Esophagus muscularis mucosa (tissue), 4 donors: ENCODE measurements around the gene UPF2. TPM values are rescaled to one million over a fixed set of nuclear protein-coding genes. Genes with fewer than 3 reads are reported as not detected.

ENCODE experiments used
- DNase-seq: peaks from one replicate; pipeline ENCODE4 v3.0.0-alpha.2; 2017; ENCODE audit errors: extremely low spot score
- H3K27ac ChIP-seq, 4 donors: fragments of 200-600 bp; sonication (generic); replicated peaks in 1 of 4; 1 replicate in 3 of 4; 2 replicates in 1 of 4; pipeline ENCODE4 v1.5.1; 2016 to 2019; ENCODE audit warnings: mild to moderate bottlenecking in 1 of 4
- H3K27me3 ChIP-seq, 4 donors: fragments of 200-600 bp; sonication (generic); one replicate each; pipeline versions ENCODE4 v1.5.1 to v1.6.0; 2016 to 2019
- H3K36me3 ChIP-seq, 4 donors: fragments of 200-600 bp; sonication (generic); one replicate each; pipeline ENCODE4 v1.5.1; 2016 to 2019
- H3K4me1 ChIP-seq, 4 donors: fragments of 200-600 bp; sonication (generic); one replicate each; pipeline ENCODE4 v1.5.1; 2016 to 2019
- H3K4me3 ChIP-seq, 4 donors: fragments of 200-600 bp; sonication (generic); 1 replicate in 2 of 4; 2 replicates in 2 of 4; pipeline ENCODE4 v1.5.1; 2016 to 2019; ENCODE audit warnings: mild to moderate bottlenecking in 4 of 4, moderate library complexity in 1 of 4
- H3K9me3 ChIP-seq, 4 donors: fragments of 200-600 bp; sonication (generic); 1 replicate in 3 of 4; 2 replicates in 1 of 4; pipeline ENCODE4 v1.5.1; 2016 to 2019
- CTCF ChIP-seq, 3 experiments: fragments of 200-600 bp in 2 of 3; fragments of 450-650 bp in 1 of 3; sonication (generic) in 2 of 3; IDR thresholded peaks; one replicate each; pipeline ENCODE4 v1.5.1; 2017 to 2019; ENCODE audit warnings: antibody characterized with exemption in 3 of 3, mild to moderate bottlenecking in 2 of 3, moderate library complexity in 1 of 3
- EP300 ChIP-seq: sonication (generic); formaldehyde crosslinking; IDR thresholded peaks from one replicate; pipeline ENCODE4 v1.6.1; 2017; ENCODE audit warnings: antibody characterized with exemption
- POLR2A ChIP-seq: fragments of 450-650 bp; IDR thresholded peaks from one replicate; pipeline ENCODE4 v1.6.1; 2017; ENCODE audit warnings: antibody characterized with exemption, moderate library complexity, mild to moderate bottlenecking, low read depth
- POLR2AphosphoS5 ChIP-seq, 2 donors: sonication (generic); formaldehyde crosslinking; IDR thresholded peaks; one replicate each; pipeline ENCODE4 v1.6.1; 2017; ENCODE audit warnings: antibody characterized with exemption in 2 of 2
- WGBS: methylation state at CpG from one replicate; pipeline ENCODE4 v1.1.5; 2018; 5-methylcytosine and 5-hydroxymethylcytosine counted together
- intact Hi-C: fragments of 100-400 bp; cut with DNase I; formaldehyde crosslinking; loops from one replicate; pipeline ENCODE4 v1.15.1; 2023
- total RNA-seq, 4 donors: library from RNA; depleted of rRNA; stranded (reverse); fragments of >200 nt; gene quantifications; one replicate each; pipeline versions ENCODE4 v1.1.0 to v1.2.1, GENCODE V29; 2016

The UPF2 gene
- total RNA-seq, 4 donors from 2014 or later, result 26.0 to 38.6 (median 28.0) TPM

- Histone ChIP-seq H3K4me3 (no peak overlapping the region), H3K4me1 (peaks cover 21 to 23% (median 22%) of the 10 kb centered on the region in 4 donors), H3K9me3 (no peaks in the 10 kb centered on the region), H3K27ac (no peak overlapping the region), H3K36me3 (no peaks in the 10 kb centered on the region), H3K27me3 (no peaks in the 10 kb centered on the region)
- WGBS, result 89% methylated on average over 8 of the region's 12 CpGs
- intact Hi-C loops, result no loop called here
- DNase-seq, result no peak
- TF ChIP-seq CTCF (IDR thresholded peaks at IDR 0.05) (no peak), POLR2AphosphoS5 (IDR thresholded peaks at IDR 0.05) (no peak), EP300 (no peak), POLR2A (no peak)
Observed at GRCh38 chr10:11878776-11879175, 163.8 kb downstream of the UPF2 start.

- DNase-seq, result no peak
- TF ChIP-seq POLR2A, result no peak
- no peak for TF ChIP-seq CTCF (IDR thresholded peaks at IDR 0.05)
- TF ChIP-seq POLR2AphosphoS5 (IDR thresholded peaks at IDR 0.05), result no peak
- no peak for TF ChIP-seq EP300
- no peak overlapping the region for H3K4me3 ChIP-seq
- intact Hi-C loops, result no loop called here
- no peaks in the 10 kb centered on the region for H3K9me3 ChIP-seq
- no peaks in the 10 kb centered on the region for H3K36me3 ChIP-seq
- H3K27ac ChIP-seq, result no peak overlapping the region
- 85% methylated on average over 12 of the region's 13 CpGs for WGBS
- H3K4me1 ChIP-seq, result peaks cover 21 to 23% (median 22%) of the 10 kb centered on the region in 4 donors
- no peaks in the 10 kb centered on the region for H3K27me3 ChIP-seq
Observed at GRCh38 chr10:11877591-11877905, 165.1 kb downstream of the UPF2 start.

GRCh38 chr10:11876805-11877590 lies 165.6 kb downstream of the UPF2 start:
- Histone ChIP-seq H3K27me3 (no peaks in the 10 kb centered on the region), H3K4me3 (no peak overlapping the region), H3K4me1 (peaks cover 21 to 23% (median 23%) of the 10 kb centered on the region in 4 donors), H3K36me3 (no peaks in the 10 kb centered on the region), H3K9me3 (no peaks in the 10 kb centered on the region), H3K27ac (no peak overlapping the region)
- 92% methylated on average over 19 of the region's 19 CpGs for WGBS
- no peak for DNase-seq
- TF ChIP-seq POLR2AphosphoS5 (IDR thresholded peaks at IDR 0.05) (no peak), CTCF (IDR thresholded peaks at IDR 0.05) (no peak), EP300 (no peak), POLR2A (no peak)
- intact Hi-C loops, result no loop called here

- Histone ChIP-seq H3K4me1 (peaks cover 21 to 24% (median 23%) of the 10 kb centered on the region in 4 donors), H3K9me3 (no peaks in the 10 kb centered on the region), H3K27me3 (no peaks in the 10 kb centered on the region), H3K27ac (peak overlapping the region in 1 of 4 donors; percentile 19), H3K4me3 (no peak overlapping the region), H3K36me3 (no peaks in the 10 kb centered on the region)
- DNase-seq, result no peak
- TF ChIP-seq EP300 (no peak), POLR2A (no peak), CTCF (IDR thresholded peaks at IDR 0.05) (no peak), POLR2AphosphoS5 (IDR thresholded peaks at IDR 0.05) (no peak)
- WGBS, result 94% methylated on average over 6 of the region's 6 CpGs
- intact Hi-C loops, result no loop called here
Observed at GRCh38 chr10:11876324-11876723, 166.3 kb downstream of the UPF2 start.
